ENCODE measurements around the gene IFNG.

Gene IFNG

GRCh38 chr12:68138480-68138879 is 21.1 kb downstream of the IFNG start:
- ATAC-seq = no peak
- no peak for TF ChIP-seq ZNF8 (CRISPR knock-in tag; IDR thresholded peaks at IDR 0.05)
- TF ChIP-seq SNAI2 (CRISPR knock-in tag; IDR thresholded peaks at IDR 0.05) = no peak
- no peak for TF ChIP-seq ZNF70 (CRISPR knock-in tag; IDR thresholded peaks at IDR 0.05)
- TF ChIP-seq CSDC2 (CRISPR knock-in tag; IDR thresholded peaks at IDR 0.05) = no peak

DNA sequence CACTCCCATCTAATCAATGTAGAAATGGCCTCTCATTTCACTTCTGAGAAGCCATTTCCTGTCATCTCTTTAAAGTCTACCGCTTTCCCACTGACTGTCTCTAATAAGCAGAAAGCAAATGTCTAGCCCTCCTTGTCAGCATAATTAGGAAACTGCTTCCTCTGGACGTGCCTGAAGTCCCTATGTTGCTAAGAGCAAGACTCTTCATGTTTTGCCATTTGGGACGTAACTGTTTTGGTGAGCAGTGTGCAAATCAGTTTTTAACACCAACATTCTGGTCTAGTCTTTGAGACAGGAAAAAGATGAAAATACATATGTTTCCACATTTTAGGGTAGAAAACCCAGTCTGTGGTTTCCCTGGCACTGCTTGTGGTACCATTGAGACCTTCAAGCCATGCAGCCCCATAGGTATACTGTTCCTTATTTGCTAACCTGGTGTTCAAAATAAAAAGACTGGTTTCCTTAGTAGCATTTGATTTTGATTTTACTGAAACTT is 22.2 kb downstream of the IFNG start:
- no peak for ATAC-seq
- TF ChIP-seq ZC3H10 (CRISPR knock-in tag; IDR thresholded peaks at IDR 0.05) = no peak
- TF ChIP-seq RARB (CRISPR knock-in tag; IDR thresholded peaks at IDR 0.05) = no peak
- no peak for TF ChIP-seq ZNF70 (CRISPR knock-in tag; IDR thresholded peaks at IDR 0.05)
- no peak for TF ChIP-seq TSHZ2 (CRISPR knock-in tag; IDR thresholded peaks at IDR 0.05)
- TF ChIP-seq POU6F1 (CRISPR knock-in tag; IDR thresholded peaks at IDR 0.05; ENCODE audit: borderline replicate concordance, low read depth) = no peak
- TF ChIP-seq ZFP30 (CRISPR knock-in tag; IDR thresholded peaks at IDR 0.05) = no peak
- TF ChIP-seq, protein P1, sequence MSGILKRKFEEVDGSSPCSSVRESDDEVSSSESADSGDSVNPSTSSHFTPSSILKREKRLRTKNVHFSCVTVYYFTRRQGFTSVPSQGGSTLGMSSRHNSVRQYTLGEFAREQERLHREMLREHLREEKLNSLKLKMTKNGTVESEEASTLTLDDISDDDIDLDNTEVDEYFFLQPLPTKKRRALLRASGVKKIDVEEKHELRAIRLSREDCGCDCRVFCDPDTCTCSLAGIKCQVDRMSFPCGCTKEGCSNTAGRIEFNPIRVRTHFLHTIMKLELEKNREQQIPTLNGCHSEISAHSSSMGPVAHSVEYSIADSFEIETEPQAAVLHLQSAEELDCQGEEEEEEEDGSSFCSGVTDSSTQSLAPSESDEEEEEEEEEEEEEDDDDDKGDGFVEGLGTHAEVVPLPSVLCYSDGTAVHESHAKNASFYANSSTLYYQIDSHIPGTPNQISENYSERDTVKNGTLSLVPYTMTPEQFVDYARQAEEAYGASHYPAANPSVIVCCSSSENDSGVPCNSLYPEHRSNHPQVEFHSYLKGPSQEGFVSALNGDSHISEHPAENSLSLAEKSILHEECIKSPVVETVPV (CRISPR knock-in tag; IDR thresholded peaks at IDR 0.05) = no peak
- TF ChIP-seq PPARA (CRISPR knock-in tag; IDR thresholded peaks at IDR 0.05; ENCODE audit: borderline replicate concordance) = no peak

GRCh38 chr12:68135520-68135919 is 24.0 kb downstream of the IFNG start:
- ATAC-seq = no peak
- TF ChIP-seq CREB5 (CRISPR knock-in tag; IDR thresholded peaks at IDR 0.05; ENCODE audit: low read depth) = no peak
- TF ChIP-seq SNAI2 (CRISPR knock-in tag; IDR thresholded peaks at IDR 0.05) = no peak
- TF ChIP-seq ZC3H10 (CRISPR knock-in tag; IDR thresholded peaks at IDR 0.05) = no peak
- TF ChIP-seq, protein P1 (CRISPR knock-in tag; IDR thresholded peaks at IDR 0.05) = no peak
- TF ChIP-seq OSR1 (CRISPR knock-in tag; IDR thresholded peaks at IDR 0.05) = no peak
- no peak for TF ChIP-seq ZNF565 (CRISPR knock-in tag; conservative IDR thresholded peaks at IDR 0.05; ENCODE audit: low read depth)
- no peak for TF ChIP-seq RARB (CRISPR knock-in tag; IDR thresholded peaks at IDR 0.05)
- no peak for TF ChIP-seq ZFP3 (CRISPR knock-in tag; IDR thresholded peaks at IDR 0.05)
- no peak for TF ChIP-seq PPARA (CRISPR knock-in tag; IDR thresholded peaks at IDR 0.05; ENCODE audit: borderline replicate concordance)
- no peak for TF ChIP-seq ESRRG (CRISPR knock-in tag; IDR thresholded peaks at IDR 0.05)
- no peak for TF ChIP-seq ZNF70 (CRISPR knock-in tag; IDR thresholded peaks at IDR 0.05)
- TF ChIP-seq TCF4 (CRISPR knock-in tag; IDR thresholded peaks at IDR 0.05; ENCODE audit: borderline replicate concordance) = no peak
- no peak for TF ChIP-seq BACH2 (CRISPR knock-in tag; IDR thresholded peaks at IDR 0.05; ENCODE audit: borderline replicate concordance)
- TF ChIP-seq POU6F1 (CRISPR knock-in tag; IDR thresholded peaks at IDR 0.05; ENCODE audit: borderline replicate concordance, low read depth) = no peak
- TF ChIP-seq CSDC2 (CRISPR knock-in tag; IDR thresholded peaks at IDR 0.05) = no peak
- TF ChIP-seq ZNF8 (CRISPR knock-in tag; IDR thresholded peaks at IDR 0.05) = no peak
- TF ChIP-seq GLIS3 (CRISPR knock-in tag; IDR thresholded peaks at IDR 0.05) = no peak
- TF ChIP-seq TOX (CRISPR knock-in tag; IDR thresholded peaks at IDR 0.05; ENCODE audit: borderline replicate concordance) = no peak
- TF ChIP-seq TSHZ2 (CRISPR knock-in tag; IDR thresholded peaks at IDR 0.05) = no peak

Data from SK-N-SH treated with all-trans-retinoic acid at 6 μM for 48 hours (cell line).